Neural progenitor cell (in vitro differentiated cells): ENCODE data around the gene KCNK5. TPM values are rescaled to one million over a fixed set of nuclear protein-coding genes. Genes with fewer than 3 reads are reported as not detected.

ENCODE experiments used
- DNase-seq: peaks from one replicate; pipeline ENCODE4 v3.0.0-alpha.2; 2016; ENCODE audit warnings: low spot score
- H2AFZ ChIP-seq: fragments of 200-600 bp; sonication (generic); replicated peaks from 2 replicates; pipeline ENCODE4 v1.6.1; 2016; ENCODE audit warnings: antibody characterized with exemption
- H3F3A ChIP-seq: fragments of 200-600 bp; sonication (generic); 2 replicates; pipeline ENCODE4 v1.6.1; 2016; ENCODE audit warnings: antibody characterized with exemption, low read depth
- H3K27ac ChIP-seq: fragments of 200-600 bp; sonication (generic); 2 replicates; pipeline ENCODE4 v1.5.1; 2016; ENCODE audit warnings: mild to moderate bottlenecking
- H3K27me3 ChIP-seq: fragments of 200-600 bp; sonication (generic); 2 replicates; pipeline ENCODE4 v1.6.1; 2016; ENCODE audit warnings: mild to moderate bottlenecking, moderate library complexity
- H3K36me3 ChIP-seq: fragments of 200-600 bp; sonication (generic); 2 replicates; pipeline ENCODE4 v1.5.1; 2016
- H3K4me1 ChIP-seq: fragments of 200-600 bp; sonication (generic); 2 replicates; pipeline ENCODE4 v1.6.1; 2016; ENCODE audit warnings: mixed run types
- H3K4me2 ChIP-seq: fragments of 200-600 bp; sonication (generic); 2 replicates; pipeline ENCODE4 v1.6.1; 2016
- H3K4me3 ChIP-seq: fragments of 200-600 bp; sonication (generic); 2 replicates; pipeline ENCODE4 v1.5.1; 2016
- H3K79me2 ChIP-seq: fragments of 200-600 bp; sonication (generic); 2 replicates; pipeline ENCODE4 v1.6.1; 2016; ENCODE audit warnings: low read depth
- H3K9ac ChIP-seq: fragments of 200-600 bp; sonication (generic); 2 replicates; pipeline ENCODE4 v1.6.1; 2016
- H3K9me3 ChIP-seq: fragments of 200-600 bp; sonication (generic); 2 replicates; pipeline ENCODE4 v1.5.1; 2016; ENCODE audit warnings: low read depth
- H4K20me1 ChIP-seq: fragments of 200-600 bp; sonication (generic); 2 replicates; pipeline ENCODE4 v1.6.1; 2016; ENCODE audit warnings: low read depth
- H3K27ac Mint-ChIP-seq: 3 replicates; pipeline ENCODE4 v1.8.0; 2021; ENCODE audit warnings: mixed read lengths
- H3K27me3 Mint-ChIP-seq: 2 replicates; pipeline ENCODE4 v1.8.0; 2022; ENCODE audit warnings: low read depth, mild to moderate bottlenecking, inconsistent platforms, moderate library complexity, mixed read lengths; ENCODE audit not compliant: insufficient read depth
- H3K36me3 Mint-ChIP-seq: 3 replicates; pipeline ENCODE4 v1.8.0; 2021; ENCODE audit warnings: mixed read lengths
- H3K4me1 Mint-ChIP-seq: 3 replicates; pipeline ENCODE4 v1.8.0; 2021; ENCODE audit warnings: mixed read lengths
- H3K4me3 Mint-ChIP-seq: 3 replicates; pipeline ENCODE4 v1.8.0; 2021; ENCODE audit warnings: mild to moderate bottlenecking, moderate library complexity, mixed read lengths
- H3K9me3 Mint-ChIP-seq: 3 replicates; pipeline ENCODE4 v1.8.0; 2020; ENCODE audit warnings: mixed read lengths
- EZH2 ChIP-seq: fragments of 200-600 bp; sonication (generic); IDR thresholded peaks from 2 replicates; pipeline ENCODE4 v1.6.1; 2017; ENCODE audit warnings: antibody characterized with exemption, mild to moderate bottlenecking, moderate library complexity
- EZH2phosphoT487 ChIP-seq: fragments of 200-600 bp; sonication (generic); IDR thresholded peaks from 2 replicates; pipeline ENCODE4 v1.6.1; 2017; ENCODE audit warnings: antibody characterized with exemption
- total RNA-seq: library from RNA; depleted of rRNA; stranded (reverse); fragments of >200 nt; gene quantifications from 2 replicates; pipeline ENCODE4 v1.2.3, GENCODE V29; 2015; ENCODE audit warnings: low replicate concordance
- TF ChIP-seq, protein P1 (sequence below): fragments of 200-600 bp; sonication (generic); IDR thresholded peaks from 2 replicates; pipeline ENCODE4 v1.5.1; 2017; ENCODE audit warnings: antibody characterized with exemption, mild to moderate bottlenecking

KCNK5 gene
- total RNA-seq, 1 donor from 2014 or later = 5.7 TPM

DNA sequence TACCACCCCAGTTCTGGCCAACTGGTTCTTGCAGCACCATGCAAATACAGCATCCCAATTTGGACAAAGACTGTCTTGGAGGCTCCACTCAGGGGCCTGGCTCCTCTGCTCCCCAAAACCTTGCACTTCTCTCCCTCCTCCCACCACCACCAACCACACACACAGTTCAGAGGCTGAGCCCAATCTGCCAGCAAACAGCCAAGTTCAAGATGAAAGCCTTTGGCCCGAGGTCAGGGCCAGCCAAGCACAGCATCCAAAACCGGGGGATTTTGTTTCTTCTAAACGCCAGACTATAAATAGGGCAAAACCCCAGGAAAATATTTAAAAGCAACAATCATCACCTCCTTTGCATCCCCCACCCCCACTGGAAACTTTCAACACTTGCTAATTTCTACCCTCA, 5.7 kb downstream of the KCNK5 start:
- Histone ChIP-seq H3K9ac (no peak overlapping the region), H3K9me3 (no peaks in the 10 kb centered on the region), H3K4me2 (no peak overlapping the region), H3K36me3 (no peaks in the 10 kb centered on the region), H3F3A (no peaks in the 10 kb centered on the region), H4K20me1 (peaks cover 21% of the 10 kb centered on the region), H3K27ac (no peak overlapping the region), H3K4me1 (peaks cover 44% of the 10 kb centered on the region), H3K4me3 (no peak overlapping the region), H2AFZ (no peak overlapping the region), H3K27me3 (peaks cover 22% of the 10 kb centered on the region), H3K79me2 (peaks cover 35% of the 10 kb centered on the region)
- no peak overlapping the region for H3K27ac Mint-ChIP-seq
- TF ChIP-seq, protein P1, sequence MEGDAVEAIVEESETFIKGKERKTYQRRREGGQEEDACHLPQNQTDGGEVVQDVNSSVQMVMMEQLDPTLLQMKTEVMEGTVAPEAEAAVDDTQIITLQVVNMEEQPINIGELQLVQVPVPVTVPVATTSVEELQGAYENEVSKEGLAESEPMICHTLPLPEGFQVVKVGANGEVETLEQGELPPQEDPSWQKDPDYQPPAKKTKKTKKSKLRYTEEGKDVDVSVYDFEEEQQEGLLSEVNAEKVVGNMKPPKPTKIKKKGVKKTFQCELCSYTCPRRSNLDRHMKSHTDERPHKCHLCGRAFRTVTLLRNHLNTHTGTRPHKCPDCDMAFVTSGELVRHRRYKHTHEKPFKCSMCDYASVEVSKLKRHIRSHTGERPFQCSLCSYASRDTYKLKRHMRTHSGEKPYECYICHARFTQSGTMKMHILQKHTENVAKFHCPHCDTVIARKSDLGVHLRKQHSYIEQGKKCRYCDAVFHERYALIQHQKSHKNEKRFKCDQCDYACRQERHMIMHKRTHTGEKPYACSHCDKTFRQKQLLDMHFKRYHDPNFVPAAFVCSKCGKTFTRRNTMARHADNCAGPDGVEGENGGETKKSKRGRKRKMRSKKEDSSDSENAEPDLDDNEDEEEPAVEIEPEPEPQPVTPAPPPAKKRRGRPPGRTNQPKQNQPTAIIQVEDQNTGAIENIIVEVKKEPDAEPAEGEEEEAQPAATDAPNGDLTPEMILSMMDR = no peak
- no peak for TF ChIP-seq EZH2phosphoT487
- TF ChIP-seq EZH2 = no peak
- H3K4me1 Mint-ChIP-seq = peaks cover 53% of the 10 kb centered on the region
- peaks cover 2% of the 10 kb centered on the region for H3K9me3 Mint-ChIP-seq
- H3K36me3 Mint-ChIP-seq = peaks cover 12% of the 10 kb centered on the region
- H3K27me3 Mint-ChIP-seq = peaks cover 7% of the 10 kb centered on the region
- no peak overlapping the region for H3K4me3 Mint-ChIP-seq
- DNase-seq = no peak

DNA sequence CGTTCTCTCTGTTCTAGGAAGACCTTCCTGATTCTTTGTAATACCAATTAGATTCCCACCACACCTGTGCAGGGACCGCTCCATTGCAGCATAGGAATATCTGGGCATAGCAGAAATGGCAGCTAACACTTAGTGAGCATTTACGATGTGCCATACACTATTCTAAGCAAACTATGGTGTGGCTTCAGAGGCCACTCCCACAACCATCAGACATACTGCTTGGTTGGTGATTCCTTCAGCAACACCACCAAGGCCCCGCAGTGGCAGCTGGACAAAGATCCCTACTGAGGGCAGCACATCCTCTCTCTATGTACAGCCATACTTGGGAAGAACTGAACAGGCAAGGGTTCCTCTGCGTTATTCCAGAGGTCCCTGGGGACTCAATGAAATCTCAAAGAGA, 6.2 kb downstream of the KCNK5 start:
- Mint-ChIP-seq H3K4me3 (no peak overlapping the region), H3K4me1 (peaks cover 52% of the 10 kb centered on the region), H3K27me3 (peaks cover 7% of the 10 kb centered on the region), H3K36me3 (peaks cover 12% of the 10 kb centered on the region), H3K27ac (no peak overlapping the region), H3K9me3 (peaks cover 2% of the 10 kb centered on the region)
- Histone ChIP-seq H3K4me1 (peaks cover 39% of the 10 kb centered on the region), H3K27me3 (peaks cover 17% of the 10 kb centered on the region), H4K20me1 (peaks cover 23% of the 10 kb centered on the region), H3K4me3 (no peak overlapping the region), H3K9me3 (no peaks in the 10 kb centered on the region), H3K79me2 (peaks cover 31% of the 10 kb centered on the region), H3K36me3 (no peaks in the 10 kb centered on the region), H3K4me2 (no peak overlapping the region), H3F3A (no peaks in the 10 kb centered on the region), H3K27ac (no peak overlapping the region), H2AFZ (no peak overlapping the region), H3K9ac (no peak overlapping the region)
- no peak for DNase-seq
- TF ChIP-seq, protein P1 = no peak
- TF ChIP-seq EZH2phosphoT487 = no peak
- no peak for TF ChIP-seq EZH2

DNA sequence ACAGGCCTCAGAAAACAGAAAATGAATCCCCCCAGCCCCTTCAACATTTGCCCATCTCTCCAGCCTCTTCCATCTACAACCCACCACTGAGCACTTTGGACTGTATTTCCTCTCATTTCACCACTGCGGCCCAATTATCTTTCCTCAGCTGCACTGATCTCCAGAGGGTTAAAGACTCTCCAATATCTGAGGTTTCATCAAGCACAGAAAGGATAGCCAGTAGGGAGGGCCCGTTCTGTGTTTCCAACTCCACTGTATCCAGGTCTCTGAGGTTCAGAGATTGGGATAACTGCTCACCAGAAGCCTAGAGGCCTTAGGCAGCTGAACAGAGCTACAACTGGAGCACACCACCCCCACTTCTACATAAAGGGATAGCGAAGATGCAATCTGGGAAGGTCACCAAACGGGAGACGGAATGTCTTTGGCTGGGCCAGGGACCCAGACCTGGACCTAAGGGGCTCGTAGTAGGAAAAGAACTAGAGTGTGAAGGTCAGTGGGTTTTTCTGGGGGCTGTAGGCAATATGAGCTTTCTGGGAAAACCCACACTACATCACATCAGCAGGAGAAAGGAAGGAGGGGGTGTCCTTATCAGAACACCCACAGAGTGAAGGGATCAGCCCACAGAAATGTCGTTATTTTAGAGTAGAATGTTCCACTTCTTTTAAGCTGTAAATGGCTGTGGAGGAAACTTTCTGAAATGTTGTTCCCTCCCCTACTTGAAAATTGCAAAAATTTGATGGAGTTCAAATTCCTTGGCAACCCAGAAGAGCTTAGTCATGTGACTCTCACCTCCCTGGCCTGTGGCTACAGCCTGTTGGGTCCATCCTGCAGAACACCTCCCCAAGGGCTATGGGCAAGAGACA, 7.3 kb downstream of the KCNK5 start:
- Histone ChIP-seq H3K4me1 (peaks cover 43% of the 10 kb centered on the region), H3F3A (no peaks in the 10 kb centered on the region), H3K9ac (no peak overlapping the region), H3K4me3 (no peak overlapping the region), H3K79me2 (peaks cover 21% of the 10 kb centered on the region), H3K4me2 (no peak overlapping the region), H2AFZ (no peak overlapping the region), H3K27me3 (peaks cover 6% of the 10 kb centered on the region), H4K20me1 (peaks cover 23% of the 10 kb centered on the region), H3K27ac (no peak overlapping the region), H3K36me3 (no peaks in the 10 kb centered on the region), H3K9me3 (no peaks in the 10 kb centered on the region)
- Mint-ChIP-seq H3K27me3 (peaks cover 5% of the 10 kb centered on the region), H3K36me3 (peaks cover 12% of the 10 kb centered on the region), H3K4me3 (no peak overlapping the region), H3K27ac (no peak overlapping the region), H3K9me3 (peaks cover 2% of the 10 kb centered on the region), H3K4me1 (peaks cover 50% of the 10 kb centered on the region)
- DNase-seq = no peak
- TF ChIP-seq EZH2 (no peak), EZH2phosphoT487 (no peak)
- TF ChIP-seq, protein P1 = no peak
